Nephron (organoid): ENCODE results near the gene NFIC.
"Not testable (repeated sequence)": the region's sequence is repeated elsewhere in the genome, so short reads cannot be mapped to it uniquely, and the experiment has no call there.

ENCODE experiments used
- H3K27ac Mint-ChIP-seq, 3 experiments: 2 replicates each; pipeline ENCODE4 v1.8.0; 2020; ENCODE audit warnings: mixed read lengths in 3 of 3, mild to moderate bottlenecking in 2 of 3, moderate library complexity in 1 of 3
- H3K27me3 Mint-ChIP-seq: 2 replicates; pipeline ENCODE4 v1.8.0; 2021; ENCODE audit warnings: low read depth, mild to moderate bottlenecking, moderate library complexity, mixed read lengths
- H3K36me3 Mint-ChIP-seq: 2 replicates; pipeline ENCODE4 v1.8.0; 2020; ENCODE audit warnings: low read depth, mixed read lengths
- H3K4me1 Mint-ChIP-seq: 2 replicates; pipeline ENCODE4 v1.8.0; 2020; ENCODE audit warnings: mixed read lengths
- H3K4me3 Mint-ChIP-seq, 3 experiments: 2 replicates each; pipeline ENCODE4 v1.8.0; 2020; ENCODE audit warnings: mild to moderate bottlenecking in 3 of 3, mixed read lengths in 3 of 3, moderate library complexity in 2 of 3
- H3K9me3 Mint-ChIP-seq: 2 replicates; pipeline ENCODE4 v1.8.0; 2020; ENCODE audit warnings: mixed read lengths
- TF ChIP-seq, protein P1 (sequence below), 3 experiments: fragments of 200-600 bp; sonication (generic); IDR thresholded peaks; one replicate each; pipeline ENCODE4 v1.5.0; 2021; ENCODE audit warnings: antibody characterized with exemption in 3 of 3; ENCODE audit not compliant: unreplicated experiment in 3 of 3

NFIC gene

GRCh38 chr19:3420244-3420755 is 53.9 kb downstream of the NFIC start:
- no peaks in the 10 kb centered on the region for H3K9me3 Mint-ChIP-seq

DNA sequence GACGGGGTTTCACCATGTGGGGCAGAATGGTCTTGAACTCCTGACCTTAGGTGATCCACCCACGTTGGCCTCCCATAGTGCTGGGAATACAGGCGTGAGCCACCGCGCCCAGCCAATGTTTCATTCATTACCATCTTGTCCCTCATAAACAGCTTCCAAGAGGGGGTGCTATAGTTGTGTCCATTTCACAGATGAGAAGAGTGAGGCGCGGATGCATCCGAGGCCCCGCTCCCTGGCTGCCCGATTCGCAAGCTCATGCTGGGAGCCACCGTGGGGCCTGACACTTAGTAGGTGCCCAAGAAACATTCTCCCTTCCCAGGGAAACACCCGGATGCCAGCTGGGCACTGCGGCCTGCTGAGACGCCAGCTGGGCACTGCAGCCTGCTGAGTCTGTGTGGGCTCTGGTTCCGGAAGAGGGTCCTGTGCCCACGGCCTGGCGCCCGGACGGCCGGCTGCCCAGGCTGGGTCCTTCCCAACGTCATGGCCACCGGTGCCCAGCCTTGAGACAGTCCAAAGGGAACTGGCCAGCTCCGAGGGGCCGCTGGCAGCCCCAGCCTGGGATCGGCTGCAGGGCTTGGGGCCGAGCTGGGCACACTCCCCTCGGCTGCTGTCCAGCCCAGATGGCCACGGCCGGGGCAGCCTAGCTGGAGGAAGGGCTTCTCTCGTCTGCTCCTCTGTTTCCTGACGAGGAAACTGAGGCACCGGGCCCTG is 54.7 kb downstream of the NFIC start:
- Mint-ChIP-seq H3K9me3 (no peaks in the 10 kb centered on the region), H3K36me3 (no peaks in the 10 kb centered on the region), H3K4me1 (peaks cover 4% of the 10 kb centered on the region), H3K27me3 (no peaks in the 10 kb centered on the region), H3K27ac (no peak overlapping the region), H3K4me3 (no peak overlapping the region)
- TF ChIP-seq, protein P1, sequence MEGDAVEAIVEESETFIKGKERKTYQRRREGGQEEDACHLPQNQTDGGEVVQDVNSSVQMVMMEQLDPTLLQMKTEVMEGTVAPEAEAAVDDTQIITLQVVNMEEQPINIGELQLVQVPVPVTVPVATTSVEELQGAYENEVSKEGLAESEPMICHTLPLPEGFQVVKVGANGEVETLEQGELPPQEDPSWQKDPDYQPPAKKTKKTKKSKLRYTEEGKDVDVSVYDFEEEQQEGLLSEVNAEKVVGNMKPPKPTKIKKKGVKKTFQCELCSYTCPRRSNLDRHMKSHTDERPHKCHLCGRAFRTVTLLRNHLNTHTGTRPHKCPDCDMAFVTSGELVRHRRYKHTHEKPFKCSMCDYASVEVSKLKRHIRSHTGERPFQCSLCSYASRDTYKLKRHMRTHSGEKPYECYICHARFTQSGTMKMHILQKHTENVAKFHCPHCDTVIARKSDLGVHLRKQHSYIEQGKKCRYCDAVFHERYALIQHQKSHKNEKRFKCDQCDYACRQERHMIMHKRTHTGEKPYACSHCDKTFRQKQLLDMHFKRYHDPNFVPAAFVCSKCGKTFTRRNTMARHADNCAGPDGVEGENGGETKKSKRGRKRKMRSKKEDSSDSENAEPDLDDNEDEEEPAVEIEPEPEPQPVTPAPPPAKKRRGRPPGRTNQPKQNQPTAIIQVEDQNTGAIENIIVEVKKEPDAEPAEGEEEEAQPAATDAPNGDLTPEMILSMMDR (IDR thresholded peaks at IDR 0.05; ENCODE audit: unreplicated experiment in 3 of 3): no peak

More at GRCh38 chr19:3420244-3420755, 53.9 kb downstream of the NFIC start:
- Mint-ChIP-seq H3K36me3 (no peaks in the 10 kb centered on the region), H3K4me3 (no peak overlapping the region), H3K4me1 (peaks cover 4% of the 10 kb centered on the region), H3K27ac (peak overlapping the region in 1 of 3 experiments; percentile 20), H3K27me3 (no peaks in the 10 kb centered on the region)
- TF ChIP-seq, protein P1 (IDR thresholded peaks at IDR 0.05; ENCODE audit: unreplicated experiment in 3 of 3): no peak

DNA sequence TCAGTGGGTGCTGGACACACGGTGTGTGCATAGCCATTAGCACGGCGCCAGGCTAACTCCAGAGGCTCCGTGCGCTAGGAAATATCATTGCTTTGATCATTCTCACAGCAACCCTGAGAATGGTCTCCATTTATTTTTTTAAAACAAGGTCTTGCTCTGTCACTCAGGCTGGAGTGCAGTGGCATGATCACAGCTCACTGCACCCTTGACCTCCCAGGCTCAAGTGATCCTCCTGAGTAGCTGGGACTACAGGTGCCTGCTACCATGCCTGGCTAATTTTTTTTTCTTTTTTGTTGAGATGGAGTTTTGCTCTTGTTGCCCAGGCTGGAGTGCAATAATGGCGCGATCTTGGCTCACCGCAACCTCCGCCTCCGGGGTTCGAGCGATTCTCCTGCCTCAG is 55.3 kb downstream of the NFIC start:
- H3K27me3 Mint-ChIP-seq, H3K4me3 Mint-ChIP-seq, H3K9me3 Mint-ChIP-seq, H3K4me1 Mint-ChIP-seq, H3K36me3 Mint-ChIP-seq, H3K27ac Mint-ChIP-seq: not testable (repeated sequence)

DNA sequence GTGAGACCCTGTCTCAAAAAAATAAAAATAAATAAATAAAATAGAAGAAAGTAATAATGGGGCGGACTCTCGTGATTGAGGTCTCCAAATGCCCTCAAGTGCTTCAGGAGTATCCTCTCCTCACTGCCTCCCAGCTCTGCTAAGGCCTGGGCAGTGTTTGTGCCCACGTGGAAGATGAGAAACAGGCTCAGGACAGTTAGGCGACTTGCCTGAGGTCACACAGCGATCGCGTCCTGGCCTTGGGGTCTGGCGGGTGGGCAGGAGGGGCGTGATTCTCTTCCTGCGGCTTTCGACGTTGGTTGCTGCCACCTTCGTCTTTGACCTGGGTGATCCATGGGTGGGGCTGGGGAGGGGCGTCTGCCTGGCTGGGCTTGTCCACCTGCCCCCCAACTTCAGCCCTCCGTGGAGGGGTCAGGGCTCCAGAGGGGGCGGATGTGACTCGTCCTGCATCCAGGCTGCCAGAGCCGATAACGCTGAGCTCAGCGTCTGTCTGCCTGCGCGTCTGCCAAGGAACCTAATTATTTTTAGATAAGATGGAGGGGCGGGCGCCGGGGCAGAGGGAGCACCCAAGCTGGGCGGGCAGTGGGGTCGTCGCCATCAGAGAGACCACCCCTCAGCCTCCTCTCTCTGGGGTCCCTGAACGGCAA is 56.9 kb downstream of the NFIC start:
- Mint-ChIP-seq H3K36me3 (peaks cover 7% of the 10 kb centered on the region), H3K4me3 (no peak overlapping the region), H3K9me3 (no peaks in the 10 kb centered on the region)

DNA sequence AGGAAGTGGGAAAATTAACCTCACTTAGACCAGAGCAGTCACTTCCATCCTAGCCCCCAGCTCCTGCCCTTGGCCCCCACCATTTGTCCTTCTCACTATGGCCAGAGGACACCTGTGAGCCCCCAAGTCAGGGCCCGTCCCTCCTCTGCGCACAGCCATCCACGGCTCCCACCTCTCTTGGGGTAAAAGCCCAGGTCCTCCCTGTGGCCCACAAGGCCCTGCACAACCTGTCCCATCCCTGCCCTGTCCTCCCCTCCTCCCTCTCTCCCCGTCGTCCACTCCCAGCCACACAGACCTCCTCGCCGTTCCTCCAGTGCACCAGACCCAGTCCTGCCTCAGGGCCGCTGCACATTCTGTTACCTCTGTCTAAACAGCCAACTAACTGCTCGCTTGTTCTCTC is 60.0 kb downstream of the NFIC start:
- Mint-ChIP-seq H3K4me3 (no peak overlapping the region), H3K9me3 (no peaks in the 10 kb centered on the region)

More for the DNA sequence above, 56.9 kb downstream of the NFIC start:
- H3K27ac Mint-ChIP-seq: no peak overlapping the region
- H3K27me3 Mint-ChIP-seq: no peaks in the 10 kb centered on the region
- TF ChIP-seq, protein P1 (IDR thresholded peaks at IDR 0.05; ENCODE audit: unreplicated experiment in 3 of 3): no peak
- H3K4me1 Mint-ChIP-seq: peaks cover 13% of the 10 kb centered on the region

GRCh38 chr19:3430366-3430680 is 63.9 kb downstream of the NFIC start:
- H3K27me3 Mint-ChIP-seq, H3K4me3 Mint-ChIP-seq, H3K9me3 Mint-ChIP-seq: not testable (repeated sequence)
- H3K27ac Mint-ChIP-seq: peak overlapping the region in 1 of 3 experiments; percentile 48
- H3K36me3 Mint-ChIP-seq: peaks cover 16% of the 10 kb centered on the region
- peaks cover 12% of the 10 kb centered on the region for H3K4me1 Mint-ChIP-seq

More for the DNA sequence above, 60.0 kb downstream of the NFIC start:
- Mint-ChIP-seq H3K27me3 (no peaks in the 10 kb centered on the region), H3K36me3 (peaks cover 7% of the 10 kb centered on the region), H3K4me1 (peaks cover 11% of the 10 kb centered on the region), H3K27ac (peak overlapping the region in 1 of 3 experiments; percentile 79)
- TF ChIP-seq, protein P1 (IDR thresholded peaks at IDR 0.05; ENCODE audit: unreplicated experiment in 3 of 3): no peak
